Activated T-cell treated with anti-CD3 and anti-CD28 coated beads for 1 hour (primary cell): ENCODE data around the gene TKFC.

ENCODE experiments used
- DNase-seq: peaks from one replicate; pipeline ENCODE4 v3.0.0-alpha.2; 2020; ENCODE audit warnings: low read depth

Gene TKFC

GRCh38 chr11:61315260-61315659, 17.8 kb upstream of the TKFC start:
- DNase-seq: no peak

DNA sequence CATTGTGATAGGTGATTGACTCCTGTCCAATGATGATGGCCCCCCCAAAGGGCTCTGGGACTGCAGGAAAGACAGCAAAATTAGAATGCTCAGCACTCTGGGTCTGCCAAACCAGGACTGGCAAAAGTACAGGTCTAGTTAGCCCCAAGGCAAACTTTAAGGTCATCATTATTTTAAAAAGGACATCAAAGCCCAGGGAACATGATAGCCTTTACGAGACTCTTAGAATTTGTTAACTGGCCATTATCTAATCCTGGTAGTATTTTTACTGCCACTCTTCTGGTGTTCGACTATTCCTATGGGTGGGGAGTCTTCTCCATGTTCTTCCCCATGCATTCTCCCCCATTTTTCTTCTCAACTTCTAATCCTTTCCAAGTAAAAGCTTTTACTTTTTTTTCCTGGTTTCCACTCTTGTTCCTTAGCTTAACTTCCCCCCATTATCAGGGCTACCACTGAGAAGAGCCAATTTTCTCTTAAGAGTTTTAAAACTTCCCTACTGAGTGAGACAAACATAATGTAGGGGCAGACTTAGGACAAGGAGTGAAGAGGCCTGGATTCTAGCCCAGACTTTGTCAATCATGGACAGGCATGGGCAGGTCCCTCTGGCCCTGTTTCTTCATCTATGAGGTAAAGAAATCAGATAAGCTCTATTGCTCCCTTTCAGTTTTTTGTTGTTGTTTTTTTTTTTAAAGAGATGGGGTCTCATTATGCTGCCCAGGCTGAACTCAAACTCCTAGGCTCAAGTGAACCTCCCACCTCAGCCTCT, 7.2 kb upstream of the TKFC start:
- no peak for DNase-seq

GRCh38 chr11:61327669-61328071, 5.4 kb upstream of the TKFC start:
- DNase-seq: no peak

GRCh38 chr11:61328351-61328750, 4.7 kb upstream of the TKFC start:
- DNase-seq: no peak

- DNase-seq: no peak
Measured at GRCh38 chr11:61329871-61330270, 3.2 kb upstream of the TKFC start.

DNA sequence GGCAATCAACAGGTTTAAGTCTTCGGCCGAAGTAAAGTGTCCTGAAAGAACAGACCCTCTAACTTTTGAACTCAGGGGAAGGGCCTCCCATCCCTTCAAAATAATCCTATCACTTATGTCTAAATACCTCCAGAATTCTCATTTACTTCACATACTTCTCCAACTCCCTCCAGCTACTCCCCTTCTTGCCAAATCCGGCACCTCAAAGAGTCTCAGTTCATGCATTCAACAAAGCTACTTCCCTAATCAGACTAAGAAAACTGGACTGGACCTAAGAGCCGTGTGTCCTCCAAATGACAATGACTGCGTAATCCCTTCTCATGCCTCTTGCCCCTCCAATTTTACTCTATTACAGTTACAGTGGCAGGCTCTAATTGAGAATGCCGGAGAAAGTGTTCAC, 1.4 kb upstream of the TKFC start:
- no peak for DNase-seq

GRCh38 chr11:61332281-61332796, 689 bp upstream of the TKFC start:
- DNase-seq: no peak

GRCh38 chr11:61333550-61334433, 764 bp downstream of the TKFC start:
- DNase-seq: no peak

- DNase-seq: no peak
Measured at GRCh38 chr11:61334434-61335354, 1.7 kb downstream of the TKFC start.

DNA sequence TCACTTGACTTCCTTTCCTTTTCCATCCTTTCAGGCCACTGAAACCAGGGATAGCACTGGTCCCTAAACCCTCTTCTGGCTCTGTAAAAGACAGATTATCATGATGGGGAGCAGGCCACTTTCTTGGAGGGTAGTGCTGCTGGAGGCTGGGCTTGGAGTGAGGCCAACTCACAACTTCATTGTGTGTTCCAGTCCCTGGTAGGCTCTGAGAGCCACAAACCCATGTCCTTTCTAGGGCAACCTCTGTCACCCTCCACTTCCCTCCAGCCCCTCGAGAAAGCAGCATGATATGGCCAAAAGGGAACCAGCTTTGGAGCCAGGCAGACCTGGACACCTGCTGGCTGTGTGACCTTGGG, 2.3 kb downstream of the TKFC start:
- DNase-seq: no peak

- peak; percentile 69 for DNase-seq
Measured at GRCh38 chr11:61336171-61336935, 3.3 kb downstream of the TKFC start.

DNA sequence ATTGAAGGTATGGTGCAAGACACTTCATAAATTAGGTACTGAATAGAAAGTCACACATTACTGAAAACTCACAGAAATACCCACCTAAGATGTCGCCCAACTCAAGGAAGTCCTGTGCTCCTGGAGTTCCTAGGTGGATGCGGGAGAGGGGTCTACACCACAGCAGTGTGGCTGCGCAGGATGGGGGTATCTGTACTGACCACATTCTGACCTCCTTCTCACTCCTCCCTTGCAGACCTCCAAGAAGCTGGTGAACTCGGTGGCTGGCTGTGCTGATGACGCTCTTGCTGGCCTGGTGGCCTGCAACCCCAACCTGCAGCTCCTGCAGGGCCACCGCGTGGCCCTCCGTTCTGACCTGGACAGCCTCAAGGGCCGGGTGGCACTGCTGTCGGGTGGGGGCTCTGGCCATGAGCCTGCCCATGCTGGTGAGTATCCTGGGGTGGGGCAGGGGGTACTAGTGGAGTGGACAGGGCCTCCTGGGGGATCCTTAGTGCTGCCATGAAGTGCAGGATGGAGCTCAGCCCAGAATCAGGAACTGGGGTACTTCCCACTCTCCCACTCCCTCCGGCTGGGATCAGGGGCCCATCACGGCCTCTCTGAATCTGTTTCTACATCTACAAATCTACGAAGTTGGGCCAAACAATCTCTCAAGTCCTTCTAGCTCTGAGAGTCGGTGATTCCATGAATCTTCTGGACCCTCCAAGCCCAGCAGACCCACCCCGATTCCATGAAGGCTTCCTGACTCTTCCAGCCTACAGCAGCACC, 4.9 kb downstream of the TKFC start:
- no peak for DNase-seq

GRCh38 chr11:61338783-61339489, 5.9 kb downstream of the TKFC start:
- DNase-seq: no peak

DNA sequence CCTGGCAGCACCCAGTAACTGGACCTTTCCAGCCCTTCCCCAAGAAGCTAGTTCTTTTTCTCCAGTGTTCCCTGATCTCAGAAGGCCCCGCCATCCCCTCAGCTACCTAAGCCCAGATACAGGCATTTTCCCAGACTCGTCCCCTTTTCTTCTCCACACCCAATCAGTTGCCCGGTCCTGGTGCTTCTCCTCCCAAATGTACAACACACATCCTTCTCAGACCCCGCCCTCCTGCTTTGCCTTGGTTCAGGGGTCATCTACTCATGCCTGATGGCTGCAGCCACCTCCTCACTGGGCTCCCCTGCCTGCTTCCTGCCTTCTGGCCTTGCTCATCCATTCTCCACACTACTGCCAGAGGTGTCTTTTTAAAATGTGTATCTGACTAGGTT, 6.5 kb downstream of the TKFC start:
- DNase-seq: no peak

- no peak for DNase-seq
Measured at GRCh38 chr11:61340979-61341378, 8.0 kb downstream of the TKFC start.

- no peak for DNase-seq
Measured at GRCh38 chr11:61341706-61342105, 8.7 kb downstream of the TKFC start.

GRCh38 chr11:61342207-61342803, 9.3 kb downstream of the TKFC start:
- no peak for DNase-seq

GRCh38 chr11:61343792-61344745, 11.0 kb downstream of the TKFC start:
- DNase-seq: no peak
